ENCODE data around the gene DNAH7. TPM values are rescaled to one million over a fixed set of nuclear protein-coding genes. Genes with fewer than 3 reads are reported as not detected.
A peak's percentile ranks its signal among the peaks of the same experiment; 100 is the strongest.
"Not testable (repeated sequence)": the region's sequence is repeated elsewhere in the genome, so short reads cannot be mapped to it uniquely, and the experiment has no call there.

Gene DNAH7
- total and polyA plus RNA-seq, 2 donors (not counting 1 experiment from before 2014, with no cell fraction given): 0.01 to 0.05 TPM

DNA sequence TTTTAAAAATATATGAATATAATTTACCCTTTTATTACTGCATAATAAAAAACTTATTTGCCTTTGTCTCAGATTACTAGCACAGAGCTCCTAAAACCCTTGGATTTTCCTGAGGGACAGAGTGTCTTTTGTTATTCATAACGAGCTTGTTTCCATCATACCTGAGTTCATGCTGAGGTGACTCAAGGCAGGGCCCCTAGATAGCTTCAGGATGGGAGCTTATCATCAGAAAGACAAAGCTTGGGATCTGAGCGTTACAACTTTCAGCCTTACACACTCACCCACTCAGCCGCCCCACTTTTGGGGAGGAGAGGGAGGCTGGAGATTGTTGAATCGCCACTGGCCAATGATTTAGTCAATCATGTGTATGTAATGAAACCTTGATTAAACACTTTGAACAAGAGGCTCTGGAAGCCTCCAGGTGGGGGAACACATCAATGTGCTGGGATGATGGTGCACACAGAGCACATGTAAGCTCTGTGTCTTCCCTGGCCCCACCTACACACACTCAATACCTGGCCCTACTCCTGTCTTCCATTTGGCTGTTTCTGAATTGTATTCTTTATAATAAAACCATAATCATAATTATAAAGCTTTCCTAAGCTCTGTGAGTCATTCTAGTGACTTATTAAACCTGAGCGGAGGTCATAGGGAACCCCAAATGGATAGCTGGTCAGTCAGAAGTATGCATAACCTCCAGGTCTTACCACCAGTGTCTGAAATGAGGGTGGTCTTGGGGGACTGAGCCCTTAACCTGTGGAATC, 28.5 kb upstream of the DNAH7 start:
- 100% methylated on average over 1 of the region's 5 CpGs for WGBS (ENCODE audit: insufficient coverage)
- Histone ChIP-seq H2AFZ (ENCODE audit: insufficient read depth, low read depth, low read length, poor library complexity, severe bottlenecking) (peak overlapping the region; percentile 32), H3K27me3 (replicated peaks in 1 of 4; ENCODE audit: control extremely low read depth in 1 of 4, control insufficient read depth in 3 of 4, insufficient read depth in 4 of 4, low read length in 3 of 4) (no peaks in the 10 kb centered on the region), H4K20me1 (ENCODE audit: control insufficient read depth, insufficient read depth, low read length, poor library complexity, severe bottlenecking) (no peaks in the 10 kb centered on the region), H3K27ac (ENCODE audit: low read length in 2 of 2) (no peak overlapping the region), H3K4me3 (ENCODE audit: control extremely low read depth in 1 of 5, extremely low read depth in 1 of 5, insufficient read depth in 1 of 5, low read depth in 2 of 5, low read length in 4 of 5) (no peak overlapping the region), H3K4me2 (replicated peaks; ENCODE audit: low read depth, low read length, poor library complexity, severe bottlenecking) (no peak overlapping the region), H3K9ac (ENCODE audit: low read length) (no peak overlapping the region), H3K9me3 (ENCODE audit: control extremely low read depth in 1 of 3, control insufficient read depth in 2 of 3, insufficient read depth in 1 of 3, low read length in 2 of 3) (no peaks in the 10 kb centered on the region), H3K4me1 (ENCODE audit: control insufficient read depth in 2 of 2, insufficient read depth in 2 of 2, low read length in 2 of 2) (peaks cover 14 to 20% of the 10 kb centered on the region in 2 donors), H3K79me2 (ENCODE audit: control insufficient read depth, insufficient read depth, low read length) (no peaks in the 10 kb centered on the region), H3K36me3 (replicated peaks in 1 of 2; ENCODE audit: control extremely low read depth in 1 of 2, control insufficient read depth in 1 of 2, extremely low read depth in 1 of 2, insufficient read depth in 2 of 2, low read length in 1 of 2) (no peaks in the 10 kb centered on the region)
- TF ChIP-seq, protein P1, sequence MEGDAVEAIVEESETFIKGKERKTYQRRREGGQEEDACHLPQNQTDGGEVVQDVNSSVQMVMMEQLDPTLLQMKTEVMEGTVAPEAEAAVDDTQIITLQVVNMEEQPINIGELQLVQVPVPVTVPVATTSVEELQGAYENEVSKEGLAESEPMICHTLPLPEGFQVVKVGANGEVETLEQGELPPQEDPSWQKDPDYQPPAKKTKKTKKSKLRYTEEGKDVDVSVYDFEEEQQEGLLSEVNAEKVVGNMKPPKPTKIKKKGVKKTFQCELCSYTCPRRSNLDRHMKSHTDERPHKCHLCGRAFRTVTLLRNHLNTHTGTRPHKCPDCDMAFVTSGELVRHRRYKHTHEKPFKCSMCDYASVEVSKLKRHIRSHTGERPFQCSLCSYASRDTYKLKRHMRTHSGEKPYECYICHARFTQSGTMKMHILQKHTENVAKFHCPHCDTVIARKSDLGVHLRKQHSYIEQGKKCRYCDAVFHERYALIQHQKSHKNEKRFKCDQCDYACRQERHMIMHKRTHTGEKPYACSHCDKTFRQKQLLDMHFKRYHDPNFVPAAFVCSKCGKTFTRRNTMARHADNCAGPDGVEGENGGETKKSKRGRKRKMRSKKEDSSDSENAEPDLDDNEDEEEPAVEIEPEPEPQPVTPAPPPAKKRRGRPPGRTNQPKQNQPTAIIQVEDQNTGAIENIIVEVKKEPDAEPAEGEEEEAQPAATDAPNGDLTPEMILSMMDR (IDR thresholded peaks at IDR 0.05): no peak
- ChIA-PET POLR2A (no interaction called here), CTCF (interaction anchor here (1.2 to 3.2 kb wide), 3 partner anchors 16 to 30 kb away, joined by 3 to 19 read pairs (median 7); no protein-coding TSS in a partner anchor)
- Mint-ChIP-seq H3K4me1 (peaks cover 29% of the 10 kb centered on the region), H3K4me3 (no peak overlapping the region), H3K27me3 (no peaks in the 10 kb centered on the region), H3K27ac (no peak overlapping the region), H3K9me3 (ENCODE audit: insufficient read depth) (no peaks in the 10 kb centered on the region)
- intact Hi-C loops (cut with micrococcal nuclease): no loop called here
- ATAC-seq (ENCODE audit: low read depth): no peak
- no peak for DNase-seq

DNA sequence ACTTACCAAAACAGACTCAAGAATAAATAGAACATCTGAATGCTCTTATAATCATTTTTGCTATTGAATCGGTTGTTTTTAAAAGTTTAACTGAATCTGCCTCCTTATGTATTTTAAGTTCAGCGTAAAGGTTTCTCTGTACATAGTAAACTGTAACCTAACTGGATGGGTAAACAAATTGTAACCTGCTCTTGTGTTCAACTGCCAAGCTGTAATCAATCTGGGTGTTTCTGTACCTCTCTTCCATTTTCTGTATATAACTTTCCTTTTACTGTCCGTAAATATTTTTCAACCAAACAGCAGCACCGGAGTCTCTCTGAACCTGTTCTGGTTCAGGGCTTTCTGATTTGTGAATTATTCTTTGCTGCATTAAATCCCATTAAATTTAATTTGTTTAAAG, 27.6 kb upstream of the DNAH7 start:
- Histone ChIP-seq H4K20me1 (ENCODE audit: control insufficient read depth, insufficient read depth, low read length, poor library complexity, severe bottlenecking) (no peaks in the 10 kb centered on the region), H3K27me3 (replicated peaks in 1 of 4; ENCODE audit: control extremely low read depth in 1 of 4, control insufficient read depth in 3 of 4, insufficient read depth in 4 of 4, low read length in 3 of 4) (no peaks in the 10 kb centered on the region), H3K9ac (ENCODE audit: low read length) (no peak overlapping the region), H3K27ac (ENCODE audit: low read length in 2 of 2) (no peak overlapping the region), H3K9me3 (ENCODE audit: control extremely low read depth in 1 of 3, control insufficient read depth in 2 of 3, insufficient read depth in 1 of 3, low read length in 2 of 3) (no peaks in the 10 kb centered on the region), H3K36me3 (replicated peaks in 1 of 2; ENCODE audit: control extremely low read depth in 1 of 2, control insufficient read depth in 1 of 2, extremely low read depth in 1 of 2, insufficient read depth in 2 of 2, low read length in 1 of 2) (no peaks in the 10 kb centered on the region), H3K4me3 (ENCODE audit: control extremely low read depth in 1 of 5, extremely low read depth in 1 of 5, insufficient read depth in 1 of 5, low read depth in 2 of 5, low read length in 4 of 5) (no peak overlapping the region), H2AFZ (ENCODE audit: insufficient read depth, low read depth, low read length, poor library complexity, severe bottlenecking) (no peak overlapping the region), H3K4me2 (replicated peaks; ENCODE audit: low read depth, low read length, poor library complexity, severe bottlenecking) (no peak overlapping the region), H3K79me2 (ENCODE audit: control insufficient read depth, insufficient read depth, low read length) (no peaks in the 10 kb centered on the region), H3K4me1 (ENCODE audit: control insufficient read depth in 2 of 2, insufficient read depth in 2 of 2, low read length in 2 of 2) (peaks cover 5 to 11% of the 10 kb centered on the region in 2 donors)
- CTCF ChIA-PET: interaction anchor here (1.2 to 3.2 kb wide), 3 partner anchors 15 to 29 kb away, joined by 3 to 19 read pairs (median 7); no protein-coding TSS in a partner anchor
- Mint-ChIP-seq H3K27me3 (no peaks in the 10 kb centered on the region), H3K4me3 (no peak overlapping the region), H3K4me1 (peaks cover 20% of the 10 kb centered on the region), H3K27ac (no peak overlapping the region), H3K9me3 (ENCODE audit: insufficient read depth) (no peaks in the 10 kb centered on the region)
- POLR2A ChIA-PET: no interaction called here
- WGBS (ENCODE audit: insufficient coverage): no CpG with 5 or more reads among the region's 4 CpGs
- intact Hi-C loops (cut with micrococcal nuclease): no loop called here
- DNase-seq (no peak), ATAC-seq (ENCODE audit: low read depth) (no peak)
- no peak for TF ChIP-seq EZH2 (IDR thresholded peaks at IDR 0.05; ENCODE audit: borderline replicate concordance, insufficient read depth, low read depth, low read length, poor library complexity, severe bottlenecking)

DNA sequence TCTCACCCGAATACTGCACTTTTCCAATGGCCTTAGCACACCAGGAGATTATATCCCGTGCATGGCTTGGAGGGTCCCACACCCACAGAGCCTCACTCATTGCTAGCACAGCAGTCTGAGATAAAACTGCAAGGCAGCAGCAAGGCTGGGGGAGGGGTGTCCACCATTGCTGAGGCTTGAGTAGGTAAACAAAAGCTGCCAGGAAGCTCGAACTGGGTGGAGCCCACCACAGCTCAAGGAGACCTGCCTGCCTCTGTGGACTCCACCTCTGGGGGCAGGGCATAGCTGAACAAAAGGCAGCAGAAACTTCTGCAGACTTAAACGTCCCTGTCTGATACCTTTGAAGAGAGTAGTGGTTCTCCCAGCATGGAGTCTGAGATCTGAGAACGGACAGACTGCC, 20.8 kb upstream of the DNAH7 start:
- ATAC-seq (ENCODE audit: low read depth); H3K27ac ChIP-seq (ENCODE audit: low read length in 2 of 2); H2AFZ ChIP-seq (ENCODE audit: insufficient read depth, low read depth, low read length, poor library complexity, severe bottlenecking); H3K4me3 Mint-ChIP-seq; H3K9me3 Mint-ChIP-seq (ENCODE audit: insufficient read depth); H3K4me1 Mint-ChIP-seq; POLR2A ChIA-PET; H3K4me1 ChIP-seq (ENCODE audit: control insufficient read depth in 2 of 2, insufficient read depth in 2 of 2, low read length in 2 of 2); H3K4me2 ChIP-seq (replicated peaks; ENCODE audit: low read depth, low read length, poor library complexity, severe bottlenecking); H3K9me3 ChIP-seq (ENCODE audit: control extremely low read depth in 1 of 3, control insufficient read depth in 2 of 3, insufficient read depth in 1 of 3, low read length in 2 of 3); H3K27me3 Mint-ChIP-seq; DNase-seq; H3K36me3 ChIP-seq (replicated peaks in 1 of 2; ENCODE audit: control extremely low read depth in 1 of 2, control insufficient read depth in 1 of 2, extremely low read depth in 1 of 2, insufficient read depth in 2 of 2, low read length in 1 of 2); H4K20me1 ChIP-seq (ENCODE audit: control insufficient read depth, insufficient read depth, low read length, poor library complexity, severe bottlenecking); H3K4me3 ChIP-seq (ENCODE audit: control extremely low read depth in 1 of 5, extremely low read depth in 1 of 5, insufficient read depth in 1 of 5, low read depth in 2 of 5, low read length in 4 of 5); H3K27me3 ChIP-seq (replicated peaks in 1 of 4; ENCODE audit: control extremely low read depth in 1 of 4, control insufficient read depth in 3 of 4, insufficient read depth in 4 of 4, low read length in 3 of 4); intact Hi-C loops (cut with micrococcal nuclease); H3K9ac ChIP-seq (ENCODE audit: low read length); H3K79me2 ChIP-seq (ENCODE audit: control insufficient read depth, insufficient read depth, low read length); H3K27ac Mint-ChIP-seq: not testable (repeated sequence)
- WGBS (ENCODE audit: insufficient coverage): 94% methylated on average over 4 of the region's 5 CpGs
- CTCF ChIA-PET: interaction anchor here (1.5 kb wide), 1 partner anchor 10 kb away, joined by 6 read pairs; no protein-coding TSS in a partner anchor
